HL-60 (cell line): ENCODE results near the gene TGFBI.

Experiments
- CTCF ChIP-seq: IDR thresholded peaks from one replicate; pipeline ENCODE4 v1.5.1; 2011; ENCODE audit warnings: low read length, control low read depth, inconsistent platforms; ENCODE audit not compliant: insufficient read depth
- GABPA ChIP-seq: IDR thresholded peaks from 2 replicates; pipeline ENCODE4 v1.6.1; 2012; ENCODE audit warnings: low read depth
- POLR2AphosphoS5 ChIP-seq: IDR thresholded peaks from 2 replicates; pipeline ENCODE4 v1.6.1; 2012; ENCODE audit warnings: low read depth
- REST ChIP-seq: IDR thresholded peaks from 2 replicates; pipeline ENCODE4 v1.6.1; 2012; ENCODE audit warnings: low read depth; ENCODE audit not compliant: insufficient replicate concordance

DNA sequence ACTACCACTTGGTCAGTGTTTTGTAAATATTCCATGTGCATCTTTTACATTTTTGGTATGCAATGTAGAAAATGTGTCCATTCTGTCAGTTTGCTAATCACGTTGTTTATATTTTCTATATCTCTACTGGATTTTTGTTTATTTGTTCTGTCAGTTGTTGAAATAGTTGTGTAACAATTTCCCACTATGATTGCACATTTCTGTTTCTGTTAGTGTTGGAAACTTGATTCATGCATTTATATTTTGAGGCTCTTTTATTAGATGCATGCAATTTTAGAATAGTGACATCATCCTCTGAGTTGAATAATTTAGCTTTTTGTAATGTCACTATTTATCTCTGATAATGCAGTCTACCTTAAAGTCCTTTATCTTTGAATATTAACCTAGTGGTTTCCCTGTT is 48.2 kb upstream of the TGFBI start:
- TF ChIP-seq CTCF (no peak), POLR2AphosphoS5 (no peak), GABPA (no peak), REST (no peak)
